Rectal smooth muscle tissue (tissue), 1 donor: Measurements from ENCODE around the gene CCNE1.
"Not testable (repeated sequence)": the region's sequence is repeated elsewhere in the genome, so short reads cannot be mapped to it uniquely, and the experiment has no call there.

Source experiments
- H3K27ac ChIP-seq: one replicate; pipeline ENCODE4 v1.7.0; 2013; ENCODE audit warnings: low read depth, low read length, inconsistent platforms
- H3K27me3 ChIP-seq: one replicate; pipeline ENCODE4 v1.7.0; 2013; ENCODE audit warnings: low read length; ENCODE audit not compliant: control insufficient read depth, insufficient read depth
- H3K36me3 ChIP-seq: one replicate; pipeline ENCODE4 v1.7.0; 2013; ENCODE audit warnings: low read length; ENCODE audit not compliant: control insufficient read depth, insufficient read depth
- H3K4me1 ChIP-seq: one replicate; pipeline ENCODE4 v1.7.0; 2013; ENCODE audit warnings: low read length; ENCODE audit not compliant: control insufficient read depth, insufficient read depth
- H3K4me3 ChIP-seq: one replicate; pipeline ENCODE4 v1.7.0; 2013; ENCODE audit warnings: low read length
- H3K9ac ChIP-seq: one replicate; pipeline ENCODE4 v1.7.0; 2013; ENCODE audit warnings: low read length

Gene CCNE1

DNA sequence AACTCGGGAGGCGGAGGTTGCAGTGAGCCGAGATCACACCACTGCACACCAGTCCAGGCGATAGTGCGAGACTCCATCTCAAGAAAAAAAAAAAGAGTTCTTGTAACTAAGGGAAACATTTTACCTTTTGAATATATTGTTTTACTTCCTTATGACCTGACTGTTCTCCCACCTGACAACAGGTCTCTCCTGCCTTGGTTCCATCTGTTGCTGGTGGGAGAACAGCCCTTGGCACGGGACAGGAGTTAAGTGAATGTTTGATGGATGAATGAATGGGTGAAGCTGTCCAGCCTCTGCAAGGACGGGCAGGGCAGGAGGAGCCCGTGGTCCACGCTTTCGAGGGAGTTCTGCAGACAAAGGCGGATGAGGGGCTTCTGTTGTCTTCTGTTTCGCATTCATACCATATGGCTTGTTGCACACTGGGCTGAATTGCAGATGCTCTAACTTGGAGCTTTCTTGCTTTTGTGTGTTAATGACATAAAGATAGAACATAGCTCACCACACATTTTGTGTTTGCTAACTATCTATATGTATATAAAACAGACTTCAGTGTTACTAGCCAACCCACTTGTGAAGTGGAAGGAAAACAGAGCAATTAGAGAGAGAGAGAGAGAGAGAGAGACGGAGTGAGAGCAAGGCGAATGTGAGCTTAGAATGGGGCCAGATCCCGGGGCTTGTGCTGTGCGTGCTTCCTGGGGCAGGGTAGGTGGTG lies 16.2 kb upstream of the CCNE1 start:
- Histone ChIP-seq H3K4me3 (no peak overlapping the region), H3K27ac (no peak overlapping the region), H3K27me3 (no peaks in the 10 kb centered on the region), H3K36me3 (no peaks in the 10 kb centered on the region), H3K4me1 (no peaks in the 10 kb centered on the region), H3K9ac (no peak overlapping the region)

DNA sequence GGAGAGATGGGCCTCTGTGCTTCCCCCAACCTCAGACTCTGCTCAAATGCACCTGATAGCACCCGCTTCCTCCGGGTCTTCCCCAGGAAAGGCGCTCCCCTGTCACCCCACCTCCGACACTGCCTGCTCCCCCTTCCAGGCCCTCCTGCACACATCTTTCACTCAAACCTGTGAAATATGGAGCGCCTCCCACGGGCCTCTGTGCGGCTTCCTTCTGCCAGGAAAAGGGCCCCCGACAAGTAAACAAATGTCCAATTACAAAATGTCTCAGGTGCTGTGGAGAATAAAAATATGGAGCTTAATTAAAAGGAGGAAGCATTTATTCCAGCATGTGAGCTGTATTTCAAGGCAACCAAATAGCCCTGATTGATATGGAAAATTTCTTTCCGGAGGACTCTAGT lies 15.6 kb upstream of the CCNE1 start:
- H3K9ac ChIP-seq: no peak overlapping the region
- no peak overlapping the region for H3K4me3 ChIP-seq
- H3K27me3 ChIP-seq: no peaks in the 10 kb centered on the region
- no peaks in the 10 kb centered on the region for H3K4me1 ChIP-seq
- no peak overlapping the region for H3K27ac ChIP-seq
- no peaks in the 10 kb centered on the region for H3K36me3 ChIP-seq

DNA sequence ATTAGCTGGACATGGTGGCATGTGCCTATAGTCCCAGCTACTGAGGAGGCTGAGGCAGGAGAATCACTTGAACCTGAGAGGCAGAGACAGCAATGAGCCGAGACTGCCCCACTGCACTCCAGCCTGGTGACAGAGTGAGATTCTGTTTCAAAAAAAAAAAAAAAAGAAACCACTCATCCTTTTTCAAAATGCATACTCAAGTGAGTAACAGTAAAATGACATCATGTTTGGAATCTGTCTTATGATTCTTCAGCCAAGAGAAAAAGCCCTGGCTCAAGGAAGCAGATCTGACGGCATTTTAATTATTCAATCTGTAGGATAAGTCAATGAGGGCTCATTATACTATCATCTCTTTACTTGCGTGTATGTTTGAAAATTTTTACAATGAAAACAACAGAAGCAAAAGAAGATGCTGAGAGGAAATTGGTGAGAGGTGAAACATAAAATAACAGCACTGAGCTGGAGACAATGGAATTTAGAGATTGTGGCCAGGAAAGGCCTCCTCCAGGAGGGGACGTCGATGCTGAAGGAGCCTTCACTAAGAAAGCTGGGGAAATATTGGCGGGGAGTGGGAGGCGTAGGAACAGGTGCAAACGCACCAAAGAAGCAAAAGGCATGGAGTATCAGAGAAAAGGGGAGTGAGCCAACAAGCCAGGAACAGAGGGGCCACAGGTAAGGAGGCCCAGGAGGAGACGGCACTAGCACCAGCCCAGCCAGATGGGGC lies 12.9 kb upstream of the CCNE1 start:
- Histone ChIP-seq H3K36me3 (no peaks in the 10 kb centered on the region), H3K9ac (no peak overlapping the region), H3K27me3 (no peaks in the 10 kb centered on the region), H3K4me1 (no peaks in the 10 kb centered on the region), H3K27ac (peak overlapping the region; percentile 0), H3K4me3 (no peak overlapping the region)

DNA sequence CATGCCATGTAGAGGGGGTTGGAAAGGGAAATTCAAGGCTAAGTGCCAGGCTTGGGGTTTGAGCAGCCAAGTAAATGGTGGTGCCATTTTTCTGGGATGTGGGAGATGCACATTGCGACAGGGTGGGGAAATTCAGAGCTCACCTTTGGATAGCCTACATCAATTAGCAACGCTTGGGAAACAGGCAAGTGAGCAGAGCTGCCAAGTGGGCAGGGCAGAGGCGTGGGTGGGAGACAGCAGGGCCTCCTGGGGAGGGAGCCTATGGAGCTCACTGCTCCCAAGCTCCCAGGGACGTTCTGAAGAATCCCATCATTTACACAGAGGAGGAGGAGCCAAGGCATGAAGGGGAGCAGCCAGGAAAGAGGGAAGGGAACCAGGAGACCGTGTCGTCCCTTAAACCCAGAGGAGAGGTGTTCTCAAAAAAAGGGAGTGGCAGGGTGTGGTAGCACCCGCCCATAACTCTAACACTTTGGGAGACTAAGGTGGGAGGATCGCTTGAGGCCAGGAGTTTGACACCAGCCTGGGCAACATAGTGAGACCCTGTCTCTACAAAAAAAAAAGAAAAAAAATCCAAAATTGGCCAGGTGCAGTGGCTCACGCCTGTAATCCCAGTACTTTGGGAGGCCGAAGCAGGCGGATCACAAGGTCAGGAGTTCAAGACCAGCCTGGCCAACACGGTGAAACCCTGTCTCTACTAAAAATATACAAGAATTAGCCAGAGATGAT lies 11.5 kb upstream of the CCNE1 start:
- H3K27ac ChIP-seq: no peak overlapping the region
- no peak overlapping the region for H3K9ac ChIP-seq
- no peaks in the 10 kb centered on the region for H3K27me3 ChIP-seq
- H3K4me3 ChIP-seq: no peak overlapping the region
- no peaks in the 10 kb centered on the region for H3K36me3 ChIP-seq
- no peaks in the 10 kb centered on the region for H3K4me1 ChIP-seq

DNA sequence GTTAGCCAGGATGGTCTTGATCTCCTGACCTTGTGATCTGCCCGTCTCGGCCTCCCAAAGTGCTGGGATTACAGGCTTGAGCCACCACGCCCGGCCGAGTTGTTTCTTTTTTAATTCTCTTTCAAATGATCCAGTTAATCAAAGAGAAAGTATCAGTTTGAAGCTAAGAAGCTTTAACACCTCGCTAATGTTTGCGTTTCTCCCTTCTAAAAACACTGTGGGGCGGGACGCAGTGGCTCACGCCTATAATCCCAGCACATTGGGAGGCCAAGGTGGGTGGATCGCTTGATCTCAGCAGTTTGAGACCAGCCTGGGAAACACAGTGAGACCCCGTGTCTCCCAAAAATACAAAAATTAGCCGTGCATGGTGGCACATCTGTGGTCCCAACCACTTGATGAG lies 7.8 kb upstream of the CCNE1 start:
- H3K36me3 ChIP-seq, H3K9ac ChIP-seq, H3K4me3 ChIP-seq, H3K4me1 ChIP-seq, H3K27ac ChIP-seq, H3K27me3 ChIP-seq: not testable (repeated sequence)

DNA sequence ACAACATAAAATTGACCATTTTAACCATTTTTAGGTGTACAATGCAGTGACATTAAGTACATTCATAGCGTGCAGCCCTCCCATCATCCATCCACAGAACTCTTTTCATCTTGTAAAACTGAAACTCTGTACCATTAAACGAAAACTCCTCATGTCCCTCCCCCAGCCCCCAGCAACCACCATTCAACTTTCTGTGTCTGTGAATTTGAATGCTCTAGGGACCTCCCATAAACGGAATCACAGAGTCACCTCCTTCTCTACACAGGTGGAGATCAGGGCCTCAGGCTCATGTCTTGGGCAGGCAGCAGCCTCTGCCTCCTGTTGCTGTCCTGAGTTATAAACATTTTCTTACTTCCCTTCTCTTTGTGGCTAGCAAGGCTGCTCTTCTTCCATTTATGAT lies 7.3 kb upstream of the CCNE1 start:
- no peak overlapping the region for H3K27ac ChIP-seq
- H3K4me3 ChIP-seq: no peak overlapping the region
- H3K27me3 ChIP-seq: no peaks in the 10 kb centered on the region
- H3K9ac ChIP-seq: no peak overlapping the region
- H3K4me1 ChIP-seq: no peaks in the 10 kb centered on the region
- H3K36me3 ChIP-seq: no peaks in the 10 kb centered on the region

DNA sequence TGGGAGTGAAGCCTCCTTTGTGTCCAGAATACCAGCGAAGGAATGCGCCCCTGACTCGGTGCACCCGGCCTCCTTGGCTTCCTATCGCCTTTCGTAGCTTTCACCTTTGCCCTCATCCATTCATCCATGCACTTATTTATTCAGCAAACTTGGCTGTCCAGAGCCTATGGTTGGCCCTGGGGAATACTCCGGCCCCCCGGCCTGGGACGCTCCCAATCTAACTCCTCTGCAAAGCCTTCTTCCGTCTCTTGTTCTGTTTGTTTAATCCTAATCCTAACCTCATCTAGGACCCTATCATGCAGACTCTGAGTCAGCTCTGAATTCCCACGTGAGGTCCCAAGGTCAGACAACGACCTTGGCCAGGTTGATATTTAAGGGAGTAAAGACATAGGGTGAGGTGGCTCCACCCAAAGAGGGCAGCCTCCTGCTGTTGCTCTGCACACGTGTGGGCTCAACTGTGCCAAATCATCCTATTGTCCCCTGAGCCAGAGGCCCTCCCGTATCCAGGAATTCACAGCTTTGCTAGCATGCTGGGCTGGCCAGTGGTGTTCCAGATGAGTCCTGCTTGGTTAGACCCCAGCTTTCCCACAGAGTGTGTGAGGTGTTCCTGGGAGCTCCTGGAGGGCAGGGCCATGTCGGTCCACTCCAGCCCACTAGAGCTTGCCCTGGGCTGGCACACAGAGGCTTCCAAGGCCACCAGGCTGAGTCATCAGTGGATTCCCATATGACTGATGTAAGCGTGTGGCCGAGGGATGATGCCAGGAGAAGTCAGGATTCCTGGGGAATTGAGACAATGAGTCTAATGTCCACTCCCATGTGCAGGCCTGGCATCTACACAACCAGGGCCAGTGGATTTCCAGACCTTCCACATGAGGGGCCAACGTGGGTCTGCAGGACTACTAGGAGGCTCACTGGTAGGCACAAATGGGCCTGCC lies 6.5 kb upstream of the CCNE1 start:
- Histone ChIP-seq H3K4me1 (no peaks in the 10 kb centered on the region), H3K4me3 (no peak overlapping the region), H3K27ac (no peak overlapping the region), H3K36me3 (no peaks in the 10 kb centered on the region), H3K27me3 (no peaks in the 10 kb centered on the region), H3K9ac (no peak overlapping the region)

DNA sequence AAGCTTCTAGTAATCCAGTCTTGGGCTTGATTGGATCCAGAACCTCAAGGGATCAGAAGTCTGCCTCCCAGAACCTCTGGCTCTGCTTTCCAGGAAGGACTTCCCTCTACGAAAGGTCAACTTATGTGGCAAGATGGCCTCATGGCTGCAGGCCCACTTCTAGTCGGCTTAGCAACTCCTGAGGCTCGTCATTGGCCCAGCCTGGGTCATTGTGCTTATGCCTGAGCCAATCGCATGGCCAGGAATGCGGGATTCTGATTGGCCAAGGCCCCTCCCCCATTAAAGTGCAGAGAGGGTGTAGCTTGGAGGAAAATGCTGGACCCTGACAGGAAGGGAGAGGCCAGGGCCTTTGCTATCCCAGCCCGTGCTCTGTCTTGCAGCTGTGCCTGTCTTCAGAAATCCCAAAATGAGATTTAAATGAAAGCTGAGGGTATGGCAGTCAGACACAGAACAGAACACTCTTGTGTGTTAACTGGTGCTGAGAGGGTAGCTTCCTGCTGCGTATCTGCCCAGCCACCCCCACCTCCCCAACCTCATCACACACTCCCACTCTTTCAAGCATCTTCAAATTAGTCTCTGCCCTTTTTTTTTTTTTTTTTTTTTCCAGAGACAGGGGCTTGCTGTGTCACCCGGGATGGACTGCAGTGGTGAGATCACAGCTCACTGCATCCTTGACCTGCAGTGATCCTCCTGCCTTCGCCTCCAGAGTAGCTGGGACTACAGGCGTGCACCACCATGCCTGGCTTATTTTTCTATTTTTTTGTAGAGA lies 5.5 kb upstream of the CCNE1 start:
- Histone ChIP-seq H3K4me1 (no peaks in the 10 kb centered on the region), H3K4me3 (no peak overlapping the region), H3K27me3 (no peaks in the 10 kb centered on the region), H3K9ac (no peak overlapping the region), H3K27ac (no peak overlapping the region), H3K36me3 (no peaks in the 10 kb centered on the region)

DNA sequence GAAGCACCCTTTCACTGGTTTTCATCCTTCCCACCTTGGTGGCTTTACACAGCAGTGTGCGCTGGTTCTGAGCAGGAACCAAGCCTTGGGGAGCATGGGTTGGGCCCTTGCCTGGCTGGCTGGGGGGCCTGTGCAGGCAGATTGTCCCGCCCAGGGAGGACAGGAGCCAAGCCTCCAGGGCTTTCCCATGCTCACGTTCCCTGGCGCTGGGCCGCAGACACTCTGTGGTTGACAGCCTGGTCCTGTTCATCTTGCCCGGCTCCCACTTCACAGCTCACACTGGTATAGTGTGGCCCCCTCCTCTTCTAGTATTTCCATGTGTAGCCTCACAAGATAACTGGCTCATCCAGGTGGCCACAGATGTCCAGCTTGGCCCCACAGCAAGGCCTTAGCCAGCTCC lies 4.6 kb upstream of the CCNE1 start:
- Histone ChIP-seq H3K27ac (no peak overlapping the region), H3K4me3 (no peak overlapping the region), H3K9ac (no peak overlapping the region), H3K27me3 (no peaks in the 10 kb centered on the region), H3K4me1 (no peaks in the 10 kb centered on the region), H3K36me3 (no peaks in the 10 kb centered on the region)

DNA sequence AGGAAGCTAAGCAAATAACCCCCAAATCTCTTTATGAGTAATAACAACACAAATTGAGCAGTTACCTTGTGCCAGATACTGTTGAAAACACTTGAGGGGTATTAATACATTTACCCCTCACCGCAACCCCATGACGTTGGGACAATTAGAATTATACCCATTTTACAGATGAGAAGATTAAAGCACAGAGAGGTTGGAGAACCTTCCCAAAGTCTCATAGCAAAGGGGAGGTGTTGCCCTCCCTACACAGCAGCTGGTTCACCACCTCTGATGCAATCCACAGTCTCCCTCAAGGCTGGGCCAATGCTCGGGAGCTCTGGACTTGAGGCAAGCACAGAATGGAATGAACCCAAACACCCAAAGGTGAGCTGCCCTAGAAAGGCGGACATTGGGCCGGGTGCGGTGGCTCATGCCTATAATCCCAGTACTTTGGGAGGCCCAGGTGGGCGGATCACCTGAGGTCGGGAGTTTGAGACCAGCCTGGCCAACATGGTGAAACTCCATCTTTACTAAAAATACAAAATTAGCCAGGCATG lies 3.9 kb upstream of the CCNE1 start:
- Histone ChIP-seq H3K4me3 (no peak overlapping the region), H3K9ac (no peak overlapping the region), H3K27me3 (no peaks in the 10 kb centered on the region), H3K27ac (no peak overlapping the region), H3K36me3 (no peaks in the 10 kb centered on the region), H3K4me1 (no peaks in the 10 kb centered on the region)

DNA sequence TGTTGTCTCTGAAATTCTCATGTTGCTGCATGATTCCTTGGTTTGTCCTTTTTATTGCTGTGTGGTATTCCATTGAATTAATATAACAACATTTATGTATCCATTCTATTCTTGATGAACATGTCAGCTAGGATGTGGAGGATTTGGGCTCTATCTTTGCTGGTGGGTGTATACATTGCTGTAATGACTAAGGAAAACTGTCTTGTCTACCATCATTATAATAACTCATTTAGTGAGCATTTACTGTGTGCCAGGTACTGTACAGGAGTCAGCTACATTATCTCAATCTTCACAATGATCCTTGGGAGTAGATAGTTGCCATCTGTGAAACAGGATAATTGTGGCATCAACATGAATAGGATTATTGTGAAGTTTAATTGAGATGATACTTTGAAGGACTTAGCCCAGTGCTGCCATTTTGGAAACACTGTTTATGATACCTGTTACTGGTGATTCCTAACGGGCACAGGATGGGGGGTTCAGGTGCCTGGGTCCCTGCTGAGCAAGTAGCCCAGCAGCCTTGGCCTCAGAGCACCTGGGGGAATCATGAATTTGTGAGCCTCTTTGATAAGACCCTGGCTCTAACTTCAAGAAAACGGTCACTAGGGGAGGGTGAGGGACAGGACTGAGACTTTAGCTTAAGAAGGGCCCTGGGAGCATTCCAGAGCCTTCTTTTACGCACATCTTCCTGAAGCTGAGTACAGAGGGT lies 1.8 kb upstream of the CCNE1 start:
- no peaks in the 10 kb centered on the region for H3K4me1 ChIP-seq
- H3K36me3 ChIP-seq: no peaks in the 10 kb centered on the region
- no peak overlapping the region for H3K4me3 ChIP-seq
- H3K27ac ChIP-seq: no peak overlapping the region
- no peaks in the 10 kb centered on the region for H3K27me3 ChIP-seq
- H3K9ac ChIP-seq: no peak overlapping the region
